ENCODE data around the gene GAPVD1. TPM values are rescaled to one million over a fixed set of nuclear protein-coding genes. Genes with fewer than 3 reads are reported as not detected.
"Not testable (repeated sequence)": the region's sequence is repeated elsewhere in the genome, so short reads cannot be mapped to it uniquely, and the experiment has no call there.

The GAPVD1 gene
- total RNA-seq, 4 donors from 2014 or later, result 56.8 to 66.6 (median 63.9) TPM

GRCh38 chr9:125280945-125281344, 19.3 kb downstream of the GAPVD1 start:
- Histone ChIP-seq H3K4me3 (no peak overlapping the region), H3K9me3 (no peaks in the 10 kb centered on the region), H3K36me3 (peaks cover 0 to 5% (median 0%) of the 10 kb centered on the region in 3 donors), H3K4me1 (peaks cover 0 to 38% (median under 1%) of the 10 kb centered on the region in 4 donors), H3K27me3 (no peaks in the 10 kb centered on the region), H3K27ac (no peak overlapping the region)
- no peak for DNase-seq (ENCODE audit: low spot score in 2 of 2)
- TF ChIP-seq EP300 (IDR thresholded peaks at IDR 0.05) (no peak), CTCF (IDR thresholded peaks at IDR 0.05) (no peak), POLR2A (IDR thresholded peaks at IDR 0.05) (no peak)
- 34 to 49% methylated on average over 4 of the region's 4 CpGs for WGBS, 2 donors

GRCh38 chr9:125284855-125285254, 23.2 kb downstream of the GAPVD1 start:
- WGBS, 2 donors, result 49 to 59% methylated on average over 3 of the region's 3 CpGs
- H3K4me3 ChIP-seq, result no peak overlapping the region
- no peaks in the 10 kb centered on the region for H3K27me3 ChIP-seq
- peaks cover 0 to 15% (median 0%) of the 10 kb centered on the region in 4 donors for H3K4me1 ChIP-seq
- H3K9me3 ChIP-seq, result no peaks in the 10 kb centered on the region
- DNase-seq (ENCODE audit: low spot score in 2 of 2), result no peak
- H3K27ac ChIP-seq, result no peak overlapping the region
- peaks cover 0 to 7% (median 0%) of the 10 kb centered on the region in 3 donors for H3K36me3 ChIP-seq
- TF ChIP-seq POLR2A (IDR thresholded peaks at IDR 0.05) (no peak), CTCF (IDR thresholded peaks at IDR 0.05) (no peak), EP300 (IDR thresholded peaks at IDR 0.05) (no peak)

- 92 to 93% methylated on average over 7 of the region's 7 CpGs for WGBS, 2 donors
- H3K36me3 ChIP-seq; H3K9me3 ChIP-seq; H3K27ac ChIP-seq; DNase-seq (ENCODE audit: low spot score in 2 of 2); H3K27me3 ChIP-seq; H3K4me3 ChIP-seq: not testable (repeated sequence)
- peaks cover 0 to 11% (median 0%) of the 10 kb centered on the region in 4 donors for H3K4me1 ChIP-seq
Observed at GRCh38 chr9:125286935-125287433, 25.4 kb downstream of the GAPVD1 start.

DNA sequence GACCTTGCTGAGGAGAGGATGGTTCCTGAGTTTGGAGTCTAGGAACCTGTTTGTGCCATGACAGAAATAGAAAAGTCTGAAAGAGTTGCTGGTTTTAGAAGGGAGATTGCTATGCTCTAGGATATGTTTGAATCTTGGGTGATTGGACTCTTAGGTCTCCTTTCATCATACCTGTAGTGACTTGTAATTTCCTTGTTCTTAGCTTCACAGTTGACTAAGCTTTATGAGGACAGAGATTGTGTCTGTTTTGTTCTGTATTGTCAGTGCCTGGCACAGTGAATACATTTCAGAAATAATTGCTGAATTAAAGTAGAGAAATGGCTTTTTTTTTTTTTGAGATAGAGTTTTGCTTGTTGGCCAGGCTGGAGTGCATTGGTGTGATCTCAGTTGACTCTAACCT, 31.5 kb downstream of the GAPVD1 start:
- peaks cover 0 to 29% (median 0%) of the 10 kb centered on the region in 4 donors for H3K4me1 ChIP-seq
- H3K27me3 ChIP-seq, result no peaks in the 10 kb centered on the region
- peaks cover 0 to under 1% (median 0%) of the 10 kb centered on the region in 3 donors for H3K36me3 ChIP-seq
- no peaks in the 10 kb centered on the region for H3K9me3 ChIP-seq
- no peak overlapping the region for H3K27ac ChIP-seq
- H3K4me3 ChIP-seq, result no peak overlapping the region
- DNase-seq (ENCODE audit: low spot score in 2 of 2), result no peak
- TF ChIP-seq CTCF (IDR thresholded peaks at IDR 0.05) (no peak), EP300 (IDR thresholded peaks at IDR 0.05) (no peak), POLR2A (IDR thresholded peaks at IDR 0.05) (no peak)

- 62 to 65% methylated on average over 5 of the region's 5 CpGs for WGBS, 2 donors
- Histone ChIP-seq H3K9me3 (no peaks in the 10 kb centered on the region), H3K4me1 (peaks cover 0 to 35% (median 0%) of the 10 kb centered on the region in 4 donors), H3K4me3 (no peak overlapping the region), H3K36me3 (peaks cover 0 to 7% (median 0%) of the 10 kb centered on the region in 3 donors), H3K27ac (peak overlapping the region in 2 of 4 donors; percentile 33 to 57), H3K27me3 (no peaks in the 10 kb centered on the region)
- DNase-seq (ENCODE audit: low spot score in 2 of 2), result no peak
- TF ChIP-seq CTCF (IDR thresholded peaks at IDR 0.05) (no peak), EP300 (IDR thresholded peaks at IDR 0.05) (no peak), POLR2A (IDR thresholded peaks at IDR 0.05) (no peak)
Observed at GRCh38 chr9:125295657-125296056, 34.0 kb downstream of the GAPVD1 start.
